GM18502 (cell line): Measurements from ENCODE around the gene WDR76.

ENCODE experiments used
- ATAC-seq: cut with Tn5 transposase; IDR thresholded peaks from one replicate; pipeline ENCODE4 v1.9.1; 2021; ENCODE audit warnings: mild to moderate bottlenecking; ENCODE audit not compliant: unreplicated experiment, poor library complexity

The WDR76 gene

DNA sequence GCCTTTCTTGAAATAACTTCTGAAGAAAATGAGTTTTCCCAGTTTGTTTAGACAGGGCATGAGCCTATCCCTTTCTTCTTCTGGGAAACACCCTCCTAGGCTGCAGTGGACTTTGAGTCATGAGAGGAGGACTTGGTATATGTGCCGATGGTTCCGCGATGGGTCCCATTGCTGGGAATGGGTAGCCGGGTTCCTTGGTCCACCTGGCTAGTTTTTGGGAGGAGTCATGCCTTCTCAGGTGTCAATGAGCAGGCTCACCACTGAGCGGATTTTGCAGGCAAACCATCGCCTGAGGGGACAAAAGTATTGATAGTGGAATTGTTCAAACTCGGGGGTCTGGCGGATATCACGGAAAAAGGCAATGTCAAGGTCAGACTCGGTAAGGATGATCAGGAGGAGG is 46.8 kb downstream of the WDR76 start:
- no peak for ATAC-seq

DNA sequence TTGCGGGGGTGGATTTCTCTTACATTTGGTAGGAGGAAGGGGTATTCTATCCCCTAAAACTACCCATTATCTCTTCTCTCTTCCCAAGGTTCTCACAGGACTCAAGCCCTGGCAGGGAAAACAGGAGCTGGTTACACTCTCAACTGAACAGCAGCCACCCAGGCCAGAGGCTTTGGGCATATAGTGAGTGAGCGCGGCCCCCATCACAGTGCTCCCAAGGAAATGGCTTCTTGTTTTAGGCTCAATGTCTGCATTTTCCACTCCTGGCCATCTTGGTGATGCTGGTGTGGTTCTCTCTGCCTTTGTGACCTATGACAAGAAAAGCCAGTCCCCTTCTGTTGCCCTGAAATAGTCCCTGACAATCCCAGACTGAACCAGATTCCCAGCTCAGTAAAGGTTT is 50.1 kb downstream of the WDR76 start:
- no peak for ATAC-seq

DNA sequence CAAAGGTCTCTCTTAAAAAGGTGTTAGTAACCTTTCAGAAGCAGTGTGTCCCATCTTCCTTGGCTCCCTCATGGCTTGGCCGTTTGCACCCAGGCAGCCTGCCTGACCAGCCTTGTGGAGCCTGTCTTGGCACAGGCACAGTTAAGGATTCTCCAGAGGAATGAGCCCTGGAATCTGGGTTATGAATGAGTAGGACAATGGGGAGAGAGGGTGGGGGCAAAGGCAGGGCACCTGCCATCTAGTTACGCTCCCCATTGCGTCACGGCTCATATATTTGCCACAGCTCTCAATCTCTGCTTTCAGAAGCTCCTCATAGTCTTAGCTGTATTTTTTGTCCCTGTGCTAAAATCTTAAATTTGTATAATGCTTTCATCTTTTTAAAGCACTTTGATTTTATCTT is 50.6 kb downstream of the WDR76 start:
- no peak for ATAC-seq

DNA sequence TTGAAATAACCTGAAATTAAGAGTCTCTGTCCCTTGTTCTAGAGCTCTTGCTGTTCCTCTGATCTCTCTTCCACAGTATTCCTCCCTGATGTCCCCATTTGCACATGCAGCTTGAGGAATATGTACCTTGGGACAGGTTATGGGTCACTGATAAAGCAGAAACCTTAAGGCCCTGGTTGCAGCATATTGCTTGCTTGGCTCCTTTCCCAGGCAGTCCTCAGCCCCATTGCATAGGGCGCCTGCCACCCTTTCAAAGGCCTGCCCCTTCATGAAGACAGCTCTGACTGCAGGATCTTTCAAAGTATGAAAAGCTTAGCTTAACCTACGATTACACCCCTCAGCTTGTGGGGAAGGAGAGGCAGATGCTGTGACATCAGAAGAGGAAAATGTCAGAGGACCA is 51.6 kb downstream of the WDR76 start:
- ATAC-seq, result no peak

DNA sequence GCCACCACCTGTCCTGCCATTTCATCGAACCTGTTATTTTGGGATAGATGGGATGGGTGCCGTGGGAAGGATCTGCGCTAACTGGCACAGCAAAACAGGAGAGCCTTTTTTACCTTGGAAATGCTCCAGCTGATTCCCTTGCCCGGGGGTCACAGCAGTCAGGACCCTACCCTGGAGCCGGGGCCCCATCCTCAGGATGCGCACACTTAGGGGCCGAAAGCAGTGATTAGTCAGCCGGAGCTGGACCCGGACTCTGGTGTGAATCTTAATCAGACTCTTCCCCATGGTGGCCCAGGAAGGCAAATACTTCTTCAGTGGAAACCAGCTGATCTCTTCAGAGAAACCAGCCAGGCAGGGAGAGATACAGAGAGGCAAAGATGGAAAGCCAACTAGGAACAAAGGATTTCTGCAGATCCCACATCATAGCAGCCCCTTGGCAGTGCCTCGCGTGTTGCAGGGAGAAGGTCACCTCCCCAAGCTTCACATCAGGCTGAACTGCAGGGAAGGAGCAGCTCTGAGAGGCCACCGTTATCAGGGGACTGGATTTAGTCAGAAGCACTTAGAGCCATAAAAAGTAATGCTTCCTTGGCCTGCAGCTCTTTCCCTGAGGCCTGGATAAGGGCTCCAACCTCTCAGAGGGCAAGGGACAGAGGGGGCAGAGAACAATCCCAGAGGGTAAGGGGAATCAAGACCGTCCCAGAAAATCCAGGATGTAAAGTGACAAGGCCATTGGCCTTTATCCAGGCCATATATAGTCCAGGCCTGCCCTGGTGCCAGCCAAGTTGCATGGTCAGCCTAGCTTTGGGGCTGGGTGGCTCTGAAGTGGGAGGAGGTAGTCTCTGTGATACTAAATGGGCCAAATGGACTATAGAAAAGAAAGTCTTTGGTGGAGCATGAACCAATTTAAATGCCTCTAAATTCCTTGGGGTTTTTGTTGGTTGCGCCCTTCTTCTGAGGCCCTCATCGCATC is 52.9 kb downstream of the WDR76 start:
- ATAC-seq, result no peak

DNA sequence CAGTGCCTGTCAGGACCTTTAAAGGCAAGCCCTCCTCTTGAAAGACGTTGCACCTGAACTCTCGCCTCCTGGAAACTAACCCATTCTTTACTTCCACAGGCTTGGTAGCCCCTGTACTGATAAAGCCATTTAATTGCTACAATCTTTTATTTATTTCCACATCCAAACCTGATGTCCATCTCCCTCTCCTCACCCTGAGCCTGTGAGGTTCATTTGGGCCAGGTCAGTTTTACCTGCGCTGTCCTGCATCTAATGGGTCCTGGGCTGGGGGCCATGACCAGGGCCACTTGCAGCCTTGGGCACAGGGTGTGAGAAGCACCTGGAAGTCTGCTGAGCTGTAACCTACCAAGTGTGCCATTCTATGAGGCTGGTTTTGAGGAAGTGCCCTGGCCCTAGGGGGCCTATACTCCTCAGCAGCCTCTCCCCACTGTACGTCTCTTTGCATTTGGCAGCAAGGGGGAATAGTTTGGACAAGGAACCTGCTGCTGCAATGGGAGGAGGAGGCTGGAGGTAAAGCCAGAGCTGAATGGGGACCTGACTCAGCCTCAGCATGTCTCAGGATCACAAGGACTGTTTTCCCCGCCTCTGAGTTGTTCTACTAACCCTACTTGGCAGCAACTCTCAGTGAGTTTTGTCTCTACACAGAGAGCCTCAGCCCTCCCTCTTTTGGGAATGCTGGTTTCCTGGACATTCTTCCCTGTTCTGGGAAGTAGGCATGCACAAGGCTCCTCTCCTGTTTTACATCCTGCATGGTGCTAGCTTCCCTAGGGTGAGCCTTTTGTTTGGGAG is 53.8 kb downstream of the WDR76 start:
- ATAC-seq, result no peak

DNA sequence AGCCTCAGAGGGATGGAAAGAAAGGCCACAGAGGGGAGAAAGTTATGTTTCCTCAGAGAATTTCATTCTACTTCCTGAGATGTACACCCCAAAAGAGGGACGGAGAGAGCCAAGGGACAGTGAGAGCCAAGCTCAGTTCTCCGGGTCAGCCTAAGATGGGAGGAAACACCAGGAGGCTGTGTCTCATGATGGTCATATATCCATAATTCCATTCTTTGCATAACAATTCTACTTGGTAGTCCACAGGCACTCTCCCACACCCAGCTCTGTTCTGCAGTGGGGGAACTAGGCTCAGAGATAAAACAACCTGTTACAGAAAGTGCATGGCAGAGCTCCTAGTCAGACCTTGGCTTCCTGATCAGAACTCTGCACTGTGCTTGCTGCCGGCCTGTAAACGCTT is 54.4 kb downstream of the WDR76 start:
- no peak for ATAC-seq

DNA sequence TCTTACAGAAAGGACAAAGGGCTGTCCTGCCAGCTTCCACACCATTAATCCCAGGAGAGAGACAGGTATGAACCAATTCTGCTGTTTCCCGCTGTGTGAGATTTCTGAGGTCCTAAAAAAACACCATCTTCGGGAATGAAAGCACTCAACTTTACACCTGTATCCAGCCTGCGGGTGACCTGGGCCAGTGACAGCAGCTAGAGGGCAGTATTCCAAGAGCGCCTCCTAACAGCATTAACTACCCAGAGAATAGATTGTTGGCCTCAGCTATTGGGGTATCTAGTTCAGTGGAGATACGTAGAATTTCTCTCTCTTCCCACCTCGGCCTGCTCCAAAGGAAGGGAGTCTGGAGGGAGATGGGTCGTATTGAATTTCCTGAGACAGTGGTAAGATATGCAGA is 55.1 kb downstream of the WDR76 start:
- no peak for ATAC-seq

DNA sequence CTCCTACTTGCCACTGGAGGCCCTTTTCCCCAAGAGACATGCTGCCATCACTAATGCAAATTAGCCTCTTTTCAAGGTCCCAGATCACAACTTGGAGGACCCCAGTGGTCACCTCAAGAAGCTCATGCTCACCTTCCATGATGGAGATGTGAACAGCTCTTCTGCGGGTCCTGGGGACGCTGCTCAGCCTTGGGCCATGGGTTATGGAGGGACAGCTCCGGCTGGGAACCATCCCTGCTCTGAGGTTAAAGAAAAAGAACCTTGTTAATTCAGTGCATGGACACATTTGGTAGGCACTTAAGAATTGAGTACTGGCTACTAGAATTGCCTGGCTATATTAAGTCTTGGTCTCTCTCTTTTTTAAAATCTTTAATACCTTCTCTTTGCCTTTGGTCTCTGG is 56.8 kb downstream of the WDR76 start:
- no peak for ATAC-seq

DNA sequence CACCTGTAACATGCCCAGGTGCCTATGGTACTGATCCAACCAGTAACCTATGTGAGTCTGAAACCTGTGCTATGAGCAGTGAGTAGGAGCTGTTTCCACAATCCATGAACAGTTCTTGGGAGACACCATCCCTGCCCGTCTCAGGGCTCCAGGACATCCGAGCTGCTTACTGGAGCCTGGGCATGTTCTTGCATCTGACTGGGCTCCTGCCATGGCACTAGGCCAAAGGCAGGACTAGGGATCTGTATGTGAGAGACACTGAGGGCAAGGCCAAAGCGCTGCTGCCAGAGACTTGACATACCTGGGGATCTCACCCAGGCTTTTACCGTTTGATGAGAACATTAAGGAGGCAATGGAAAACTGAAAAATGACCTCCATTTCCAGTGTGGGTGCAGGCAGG is 59.8 kb downstream of the WDR76 start:
- no peak for ATAC-seq

DNA sequence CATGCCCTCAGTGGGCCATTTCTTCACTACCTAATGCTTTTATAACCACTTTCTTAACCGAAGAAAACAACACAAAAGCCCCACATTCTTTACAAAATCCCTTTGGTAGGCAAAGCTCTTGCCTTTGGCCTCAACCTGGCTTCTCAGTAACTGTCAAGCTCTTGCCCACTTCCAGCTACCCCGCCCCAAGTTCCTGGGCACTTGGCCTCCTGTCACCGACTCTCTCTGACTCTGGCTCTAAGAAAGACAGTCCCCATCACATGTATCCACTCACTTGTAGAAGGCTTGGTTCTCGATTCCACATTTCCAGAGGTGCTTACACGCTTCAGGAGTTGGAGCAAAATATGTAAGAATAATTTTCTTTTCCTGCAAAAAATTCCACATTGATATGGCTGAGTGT is 61.1 kb downstream of the WDR76 start:
- no peak for ATAC-seq

DNA sequence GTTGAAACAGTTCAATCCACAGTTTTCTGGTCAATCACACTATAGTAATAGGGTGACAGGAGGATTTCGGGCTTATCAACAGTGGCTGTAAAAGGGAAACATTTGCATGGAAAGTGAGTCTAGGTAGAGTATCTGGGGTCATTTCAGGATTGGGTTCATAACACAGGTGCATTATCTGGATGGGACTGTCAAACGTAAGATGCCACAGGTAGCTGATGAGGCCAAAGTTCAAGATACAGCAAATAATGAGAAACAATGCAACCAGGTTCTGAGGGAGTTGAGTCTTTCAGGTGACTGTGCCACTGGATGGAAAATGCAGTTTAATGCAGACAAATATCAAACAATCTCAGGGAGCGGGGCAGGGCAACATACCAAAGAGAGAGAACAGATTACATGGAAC is 62.2 kb downstream of the WDR76 start:
- ATAC-seq, result no peak

DNA sequence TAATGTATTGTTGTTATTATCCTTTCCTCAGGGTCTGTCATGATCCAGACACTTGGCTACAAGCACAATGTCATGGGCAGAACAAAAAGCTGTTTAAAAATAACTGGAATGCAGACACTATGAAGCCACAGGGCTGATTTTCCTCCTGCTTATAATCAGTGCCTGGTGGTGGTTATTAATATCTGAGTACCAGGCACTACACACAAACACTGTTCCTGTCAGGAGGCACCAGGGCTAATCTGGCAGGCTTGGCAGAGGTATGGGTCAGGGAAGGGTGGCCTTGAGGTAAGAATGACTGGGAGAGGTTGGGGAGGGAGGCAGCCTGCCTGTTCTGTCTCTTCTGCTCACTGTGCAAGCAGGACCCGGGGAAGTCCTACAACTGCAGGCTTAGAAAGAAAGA is 67.2 kb downstream of the WDR76 start:
- no peak for ATAC-seq

DNA sequence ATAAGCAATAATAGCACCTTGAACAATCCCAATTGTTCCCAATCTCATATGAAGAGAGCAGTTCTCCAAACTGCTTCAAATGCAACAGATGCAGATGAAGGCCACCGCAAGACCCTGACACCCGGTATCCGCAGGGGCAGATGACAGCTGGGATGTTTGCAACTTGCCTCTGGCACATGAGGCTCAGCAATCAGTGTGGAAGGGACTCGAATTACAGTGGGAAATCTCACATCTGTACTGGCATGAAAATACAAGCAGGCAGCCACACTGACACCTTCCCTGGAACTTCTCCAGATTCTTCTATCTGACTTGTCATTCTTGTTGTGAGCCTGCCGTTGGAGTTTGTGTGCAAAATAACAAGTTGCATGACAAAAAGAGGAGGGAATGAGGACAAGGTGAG is 68.8 kb downstream of the WDR76 start:
- no peak for ATAC-seq

DNA sequence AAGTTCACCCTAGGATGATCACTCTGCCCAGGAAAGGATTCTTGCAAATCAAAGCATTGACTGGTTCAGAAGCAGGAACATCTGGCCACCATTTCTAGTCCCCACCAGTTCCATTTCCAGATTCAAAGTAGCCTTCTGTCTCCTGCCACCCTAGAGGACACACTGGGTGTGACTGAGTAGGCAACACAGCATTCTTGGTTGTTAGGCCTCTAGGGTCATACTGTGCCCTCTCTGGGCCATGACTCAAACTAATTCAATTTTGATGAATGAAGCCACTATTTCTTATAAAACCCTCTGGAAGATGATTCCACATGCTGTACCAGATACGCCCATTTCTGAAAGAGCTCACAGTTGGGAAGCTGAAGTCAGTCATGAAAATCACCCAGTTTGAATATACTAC is 69.7 kb downstream of the WDR76 start:
- ATAC-seq, result no peak

DNA sequence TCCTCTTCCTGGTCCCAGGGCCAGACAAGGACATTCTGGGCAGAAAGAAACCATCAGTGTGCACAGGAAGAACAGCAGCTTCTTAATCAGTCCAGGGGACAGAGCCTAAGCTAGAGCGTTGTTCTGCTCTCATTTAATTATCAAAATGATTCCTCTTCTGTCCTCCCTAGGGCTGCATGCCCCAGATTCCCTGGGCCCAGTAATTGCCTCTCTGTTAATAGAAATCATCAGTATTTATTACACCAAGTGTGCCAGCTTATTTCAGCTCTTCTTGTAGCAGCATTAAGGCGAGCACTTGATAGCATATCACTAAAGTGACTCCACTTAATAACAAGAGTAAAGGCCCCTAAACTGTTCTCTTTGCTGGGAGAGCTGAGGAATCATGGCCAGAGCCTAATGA is 72.1 kb downstream of the WDR76 start:
- no peak for ATAC-seq

DNA sequence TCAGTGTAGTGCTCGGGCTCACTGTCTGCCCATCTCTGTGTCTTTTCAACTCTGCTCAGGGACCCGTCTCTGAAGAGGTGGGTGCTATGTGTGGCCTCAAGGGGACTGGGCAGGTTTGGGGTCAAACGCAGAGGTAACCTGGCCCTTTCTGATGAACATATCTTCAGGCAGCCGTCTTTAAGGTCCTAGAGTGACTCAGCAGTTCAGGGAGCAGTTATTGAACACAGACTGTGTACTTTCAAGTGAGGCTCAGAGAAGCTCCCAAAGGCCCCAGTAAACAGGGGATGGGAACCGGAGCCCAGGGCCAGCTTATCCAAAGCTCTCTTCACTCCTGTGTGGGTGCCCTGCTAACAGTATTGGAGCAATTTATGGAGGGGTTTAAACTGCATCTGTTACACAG is 73.1 kb downstream of the WDR76 start:
- ATAC-seq, result no peak

DNA sequence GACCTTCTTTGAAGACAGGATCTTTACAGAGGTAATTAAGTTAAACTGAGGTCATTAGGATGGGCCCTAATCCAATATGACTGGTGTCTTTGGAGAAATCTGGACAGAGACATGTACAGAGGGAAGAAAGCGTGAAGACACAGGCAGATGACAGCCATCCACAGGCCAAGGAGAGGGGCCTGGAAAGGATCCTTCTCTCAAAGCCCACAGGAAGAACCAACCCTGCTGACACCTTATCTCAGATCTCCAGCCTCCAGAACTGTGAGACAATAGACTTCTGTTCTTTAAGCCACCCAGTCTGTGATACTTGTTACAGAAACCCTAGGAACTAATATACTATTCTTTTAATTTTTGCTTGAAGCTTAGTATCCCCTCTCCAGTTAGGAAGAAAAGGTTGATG is 74.2 kb downstream of the WDR76 start:
- no peak for ATAC-seq

DNA sequence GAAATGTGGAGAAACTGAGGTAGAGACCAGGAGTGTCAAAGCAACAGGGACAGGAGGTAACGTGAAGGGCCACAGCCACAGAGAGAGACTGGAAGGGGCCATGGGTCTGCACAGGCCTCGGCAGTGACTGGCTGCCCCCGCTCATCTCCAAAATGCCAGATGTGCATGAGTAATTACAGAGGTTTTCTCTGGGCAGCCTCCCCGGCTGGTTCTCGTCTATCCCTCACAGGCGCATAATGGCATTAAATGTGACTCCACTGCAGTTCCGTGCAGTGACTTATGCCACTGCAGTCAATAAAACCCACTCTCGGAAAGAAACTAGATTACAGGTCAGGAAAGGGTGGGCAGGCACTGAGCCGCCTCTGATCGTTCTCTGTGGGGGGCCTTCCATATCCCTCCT is 74.7 kb downstream of the WDR76 start:
- no peak for ATAC-seq

DNA sequence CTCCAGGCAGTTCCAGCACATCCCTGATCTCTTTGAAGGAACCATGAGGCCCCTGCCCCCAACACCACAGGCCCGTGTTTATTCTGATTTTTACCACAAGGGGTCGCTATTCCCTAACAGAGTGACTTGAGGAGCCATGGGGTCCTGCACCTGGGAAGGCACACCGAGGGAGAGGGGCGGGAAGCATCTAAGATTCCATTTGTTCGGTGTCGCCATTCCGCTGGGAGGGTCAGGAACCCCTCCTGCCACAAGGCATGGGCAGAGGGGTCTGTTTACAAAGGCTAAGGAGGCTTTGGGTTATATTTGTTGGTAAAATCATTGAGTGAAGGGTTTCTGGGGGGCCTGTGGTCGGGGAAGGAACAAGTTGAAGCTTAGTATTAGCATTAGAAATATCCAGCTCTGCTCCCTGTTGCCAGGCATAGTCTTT is 77.1 kb downstream of the WDR76 start:
- peak; percentile 50 for ATAC-seq

DNA sequence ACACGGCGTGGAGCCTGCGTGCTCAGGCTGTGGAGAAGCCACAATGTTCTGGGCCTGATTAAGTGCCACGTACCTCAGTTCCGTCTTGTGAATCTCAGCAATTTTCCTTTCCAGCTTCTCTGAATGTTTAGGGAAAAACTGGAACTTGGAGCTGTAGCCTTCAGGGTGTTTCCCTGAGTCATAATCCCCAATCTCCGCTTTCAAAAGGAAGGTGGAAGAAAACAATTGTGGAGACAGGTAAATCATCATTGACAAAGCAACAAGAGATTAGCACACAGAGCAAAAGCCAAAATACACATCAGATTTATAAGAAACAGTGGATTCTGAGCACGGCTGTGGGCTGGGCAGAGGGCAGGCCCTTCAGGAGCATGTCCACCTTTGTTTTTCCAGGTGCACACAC is 79.0 kb downstream of the WDR76 start:
- no peak for ATAC-seq
